Testis (tissue), 2 donors: ENCODE data around the gene C6orf132.

ENCODE experiments used
- CTCF ChIP-seq, 3 experiments: fragments of 450-650 bp in 2 of 3; fragments of 200-600 bp in 1 of 3; sonication (generic) in 1 of 3; IDR thresholded peaks; one replicate each; pipeline ENCODE4 v1.5.1; 2016 to 2019; ENCODE audit warnings: antibody characterized with exemption in 3 of 3, mild to moderate bottlenecking in 2 of 3, moderate library complexity in 1 of 3
- POLR2A ChIP-seq: fragments of 450-650 bp; IDR thresholded peaks from one replicate; pipeline ENCODE4 v1.6.1; 2017; ENCODE audit warnings: antibody characterized with exemption, mild to moderate bottlenecking, moderate library complexity

- no peak for TF ChIP-seq CTCF (IDR thresholded peaks at IDR 0.05)
- no peak for TF ChIP-seq POLR2A
Observed at GRCh38 chr6:42103753-42104094, 38.7 kb downstream of the C6orf132 start.
